ENCODE measurements around the gene PRDM16. TPM values are rescaled to one million over a fixed set of nuclear protein-coding genes. Genes with fewer than 3 reads are reported as not detected.

PRDM16 gene
- total RNA-seq, 4 donors from 2014 or later = 5.9 to 41.7 (median 11.2) TPM

GRCh38 chr1:3032371-3033039 is 36.5 kb upstream of the PRDM16 start:
- Histone ChIP-seq H3K4me1 (peaks cover 0 to 12% (median 0%) of the 10 kb centered on the region in 4 donors), H3K36me3 (no peaks in the 10 kb centered on the region), H3K27me3 (peaks cover 0 to 40% of the 10 kb centered on the region in 2 donors), H3K27ac (no peak overlapping the region), H3K4me3 (no peak overlapping the region), H3K9me3 (no peaks in the 10 kb centered on the region)
- no peak for DNase-seq (ENCODE audit: low spot score in 2 of 2)
- WGBS, 2 donors = 87 to 89% methylated on average over 18 to 21 of the region's 21 CpGs
- no peak for TF ChIP-seq EP300 (IDR thresholded peaks at IDR 0.05)
- no peak for TF ChIP-seq CTCF (IDR thresholded peaks at IDR 0.05)
- TF ChIP-seq POLR2A (IDR thresholded peaks at IDR 0.05) = no peak

- no peak overlapping the region for H3K27ac ChIP-seq
- H3K36me3 ChIP-seq = no peaks in the 10 kb centered on the region
- no peak overlapping the region for H3K4me3 ChIP-seq
- peaks cover 0 to 33% of the 10 kb centered on the region in 2 donors for H3K27me3 ChIP-seq
- TF ChIP-seq POLR2A (IDR thresholded peaks at IDR 0.05) = no peak
- TF ChIP-seq EP300 (IDR thresholded peaks at IDR 0.05) = no peak
- TF ChIP-seq CTCF (IDR thresholded peaks at IDR 0.05) = no peak
- H3K9me3 ChIP-seq = no peaks in the 10 kb centered on the region
- DNase-seq (ENCODE audit: low spot score in 2 of 2) = no peak
- 83 to 86% methylated on average over 25 of the region's 25 CpGs for WGBS, 2 donors
- H3K4me1 ChIP-seq = peaks cover 0 to 12% (median 0%) of the 10 kb centered on the region in 4 donors
These were observed 35.8 kb upstream of the PRDM16 start for GRCh38 chr1:3033040-3033789.

GRCh38 chr1:3033790-3034090 is 35.3 kb upstream of the PRDM16 start:
- H3K27ac ChIP-seq = no peak overlapping the region
- H3K36me3 ChIP-seq = no peaks in the 10 kb centered on the region
- H3K4me3 ChIP-seq = no peak overlapping the region
- DNase-seq (ENCODE audit: low spot score in 2 of 2) = no peak
- 54 to 69% methylated on average over 4 of the region's 4 CpGs for WGBS, 2 donors
- H3K9me3 ChIP-seq = no peaks in the 10 kb centered on the region
- H3K27me3 ChIP-seq = peaks cover 0 to 28% of the 10 kb centered on the region in 2 donors
- TF ChIP-seq EP300 (IDR thresholded peaks at IDR 0.05) (no peak), CTCF (IDR thresholded peaks at IDR 0.05) (no peak), POLR2A (IDR thresholded peaks at IDR 0.05) (no peak)
- peaks cover 0 to 12% (median 0%) of the 10 kb centered on the region in 4 donors for H3K4me1 ChIP-seq

- Histone ChIP-seq H3K9me3 (no peaks in the 10 kb centered on the region), H3K36me3 (no peaks in the 10 kb centered on the region), H3K27ac (no peak overlapping the region), H3K27me3 (peaks cover 0 to 24% of the 10 kb centered on the region in 2 donors), H3K4me1 (peaks cover 0 to 12% (median 0%) of the 10 kb centered on the region in 4 donors), H3K4me3 (no peak overlapping the region)
- WGBS, 2 donors = 90 to 93% methylated on average over 7 of the region's 7 CpGs
- DNase-seq (ENCODE audit: low spot score in 2 of 2) = no peak
- no peak for TF ChIP-seq POLR2A (IDR thresholded peaks at IDR 0.05)
- TF ChIP-seq EP300 (IDR thresholded peaks at IDR 0.05) = no peak
- TF ChIP-seq CTCF (IDR thresholded peaks at IDR 0.05) = no peak
These were observed 34.8 kb upstream of the PRDM16 start for GRCh38 chr1:3034162-3034561.
